Heart left ventricle (tissue), 13 donors: Measurements from ENCODE around the gene PRKCH.

Experiments
- POLR2A ChIP-seq, 2 donors: fragments of 450-650 bp; IDR thresholded peaks; one replicate each; pipeline ENCODE4 v1.6.1; 2017; ENCODE audit warnings: antibody characterized with exemption in 2 of 2, mild to moderate bottlenecking in 2 of 2, moderate library complexity in 2 of 2
- TF ChIP-seq, protein P1 (sequence below), 12 donors: fragments of 200-600 bp; sonication (generic) in 4 of 12; IDR thresholded peaks; one replicate each; pipeline versions ENCODE4 v1.5.0 to v1.8.0; 2018 to 2022; ENCODE audit warnings: antibody characterized with exemption in 12 of 12, mild to moderate bottlenecking in 5 of 12
- donor health status: ischemic (EF 13 %, LVEDD 7.1; RV severe dilation, severe dysfunction).
- donor health status: DM: no; HTN: yes; CAD: no.
- donor health status: DM: no; HTN: no; CAD: no.
- donor health status: ischemic (EF 25% LVEDD 6.9; RV normal size, moderate dysfunction).
- donor health status: ischemic (EF 25% LVEDD 5.7; RV mildly dilated, moderate dysfunction).
- donor health status: ischemic (EF 35%, LVEDD 5.7; RV mildly dilated, moderate dysfunction).
- donor health status: nonischemic (EF 11% LVEDD 7.7; RV severe dilation, severe dysfunction).
- donor health status: DM: yes; HTN: yes; CAD: no.
- donor health status: PGD.
- donor health status: ischemic (EF 29% LVEDD 5.4; RV normal size, mild dysfunction).
- donor health status: nonischemic (EF 23%, LVEDD 6.1; RV moderate dilation, normal function).

DNA sequence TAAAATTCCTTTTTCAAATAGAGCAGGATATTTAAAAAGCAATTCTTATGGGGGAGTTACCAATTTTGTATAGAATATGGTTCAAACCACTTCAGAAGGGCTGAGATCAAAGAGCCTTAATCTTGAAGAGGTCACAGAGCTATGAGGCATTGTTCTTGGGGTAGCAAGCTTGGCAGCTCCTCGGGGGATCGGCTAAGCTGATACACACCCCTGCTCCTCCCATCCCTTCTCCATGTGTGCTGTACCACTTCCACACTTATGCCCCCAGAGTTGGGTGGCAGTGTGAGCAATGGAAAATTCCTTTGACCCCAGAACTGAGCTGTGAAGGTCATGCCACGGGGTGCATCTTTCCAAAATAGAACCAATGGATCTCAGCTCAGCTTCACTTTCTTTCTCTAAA, 25.2 kb upstream of the PRKCH start:
- TF ChIP-seq, protein P1, sequence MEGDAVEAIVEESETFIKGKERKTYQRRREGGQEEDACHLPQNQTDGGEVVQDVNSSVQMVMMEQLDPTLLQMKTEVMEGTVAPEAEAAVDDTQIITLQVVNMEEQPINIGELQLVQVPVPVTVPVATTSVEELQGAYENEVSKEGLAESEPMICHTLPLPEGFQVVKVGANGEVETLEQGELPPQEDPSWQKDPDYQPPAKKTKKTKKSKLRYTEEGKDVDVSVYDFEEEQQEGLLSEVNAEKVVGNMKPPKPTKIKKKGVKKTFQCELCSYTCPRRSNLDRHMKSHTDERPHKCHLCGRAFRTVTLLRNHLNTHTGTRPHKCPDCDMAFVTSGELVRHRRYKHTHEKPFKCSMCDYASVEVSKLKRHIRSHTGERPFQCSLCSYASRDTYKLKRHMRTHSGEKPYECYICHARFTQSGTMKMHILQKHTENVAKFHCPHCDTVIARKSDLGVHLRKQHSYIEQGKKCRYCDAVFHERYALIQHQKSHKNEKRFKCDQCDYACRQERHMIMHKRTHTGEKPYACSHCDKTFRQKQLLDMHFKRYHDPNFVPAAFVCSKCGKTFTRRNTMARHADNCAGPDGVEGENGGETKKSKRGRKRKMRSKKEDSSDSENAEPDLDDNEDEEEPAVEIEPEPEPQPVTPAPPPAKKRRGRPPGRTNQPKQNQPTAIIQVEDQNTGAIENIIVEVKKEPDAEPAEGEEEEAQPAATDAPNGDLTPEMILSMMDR (IDR thresholded peaks at IDR 0.05) = no peak
- TF ChIP-seq POLR2A (IDR thresholded peaks at IDR 0.05) = no peak
